Measurements from ENCODE around the gene FOXQ1. TPM values are rescaled to one million over a fixed set of nuclear protein-coding genes. Genes with fewer than 3 reads are reported as not detected.

The FOXQ1 gene
- total and polyA plus RNA-seq, 8 donors, result 1.4 to 14.8 (median 3.6) TPM

DNA sequence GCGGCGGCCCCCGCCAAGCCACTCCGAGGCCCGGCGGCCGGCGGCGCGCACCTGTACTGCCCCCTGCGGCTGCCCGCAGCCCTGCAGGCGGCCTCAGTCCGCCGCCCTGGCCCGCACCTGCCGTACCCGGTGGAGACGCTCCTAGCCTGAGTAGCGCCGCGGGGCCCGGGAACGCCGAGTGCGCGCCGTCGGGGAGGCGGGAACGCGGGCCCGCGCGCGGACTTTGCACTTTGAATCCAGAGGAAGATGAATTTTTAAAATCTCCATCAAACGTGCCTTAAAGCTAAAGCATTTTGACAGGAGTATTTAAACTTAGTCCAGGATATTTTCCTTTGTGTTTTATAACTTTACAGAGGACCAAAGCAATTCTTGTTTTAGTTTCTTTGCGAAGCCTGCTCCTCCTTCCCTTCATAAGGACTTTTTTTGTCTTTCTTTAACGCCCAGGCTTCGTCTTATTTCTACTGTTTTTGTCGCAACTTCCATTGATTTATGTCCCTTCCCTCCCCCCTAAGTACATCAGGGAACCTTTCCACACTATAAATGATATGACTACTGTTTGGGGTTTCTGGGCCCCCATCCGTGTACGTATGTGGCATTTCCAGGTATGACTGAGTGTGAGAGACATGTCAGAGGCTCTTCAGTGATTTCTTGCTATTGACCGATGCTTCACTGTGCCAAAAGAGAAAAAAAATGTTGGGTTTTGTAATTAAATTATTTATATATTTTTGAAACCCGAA, 2.0 kb downstream of the FOXQ1 start:
- Histone ChIP-seq H3K4me1 (no peaks in the 10 kb centered on the region), H3K36me3 (no peaks in the 10 kb centered on the region), H3K27ac (peak overlapping the region in 1 of 4 donors; percentile 44), H3K4me3 (peak overlapping the region in 2 of 4 donors; percentile 48 to 61), H3K9me3 (no peaks in the 10 kb centered on the region), H3K27me3 (peaks cover 0 to 13% (median 4%) of the 10 kb centered on the region in 4 donors)
- intact Hi-C loops (cut with DNase I), result no loop called here
- ATAC-seq (peak; percentile 44 to 61 (median 57)), DNase-seq (peak; percentile 50 to 89 (median 84)), FAIRE-seq (no peak)
- TF ChIP-seq, protein P1, sequence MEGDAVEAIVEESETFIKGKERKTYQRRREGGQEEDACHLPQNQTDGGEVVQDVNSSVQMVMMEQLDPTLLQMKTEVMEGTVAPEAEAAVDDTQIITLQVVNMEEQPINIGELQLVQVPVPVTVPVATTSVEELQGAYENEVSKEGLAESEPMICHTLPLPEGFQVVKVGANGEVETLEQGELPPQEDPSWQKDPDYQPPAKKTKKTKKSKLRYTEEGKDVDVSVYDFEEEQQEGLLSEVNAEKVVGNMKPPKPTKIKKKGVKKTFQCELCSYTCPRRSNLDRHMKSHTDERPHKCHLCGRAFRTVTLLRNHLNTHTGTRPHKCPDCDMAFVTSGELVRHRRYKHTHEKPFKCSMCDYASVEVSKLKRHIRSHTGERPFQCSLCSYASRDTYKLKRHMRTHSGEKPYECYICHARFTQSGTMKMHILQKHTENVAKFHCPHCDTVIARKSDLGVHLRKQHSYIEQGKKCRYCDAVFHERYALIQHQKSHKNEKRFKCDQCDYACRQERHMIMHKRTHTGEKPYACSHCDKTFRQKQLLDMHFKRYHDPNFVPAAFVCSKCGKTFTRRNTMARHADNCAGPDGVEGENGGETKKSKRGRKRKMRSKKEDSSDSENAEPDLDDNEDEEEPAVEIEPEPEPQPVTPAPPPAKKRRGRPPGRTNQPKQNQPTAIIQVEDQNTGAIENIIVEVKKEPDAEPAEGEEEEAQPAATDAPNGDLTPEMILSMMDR (IDR thresholded peaks at IDR 0.05), result peak; percentile 50 to 62 (median 55)
- 8 to 11% methylated on average over 45 of the region's 45 CpGs for WGBS, 2 donors

DNA sequence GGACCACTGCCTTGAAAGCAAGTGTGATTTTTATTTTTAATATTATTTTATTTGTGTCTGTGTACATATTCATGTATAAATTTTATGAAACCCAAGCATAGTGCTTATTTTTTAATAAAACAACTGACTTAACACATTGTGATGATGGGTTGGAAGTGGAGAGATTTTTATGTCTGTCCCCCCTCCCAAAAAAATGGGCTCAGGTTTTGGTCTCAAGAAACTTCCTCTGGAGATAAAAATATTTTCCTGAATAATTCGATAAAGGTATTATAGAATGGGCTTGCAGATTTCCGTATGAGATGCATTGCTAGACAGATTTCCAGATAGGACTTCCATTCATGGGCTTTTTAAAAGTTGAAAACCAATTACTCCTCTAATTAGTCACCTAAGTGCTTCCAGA, 2.7 kb downstream of the FOXQ1 start:
- Histone ChIP-seq H3K27ac (no peak overlapping the region), H3K4me3 (peak overlapping the region in 1 of 4 donors; percentile 61), H3K36me3 (no peaks in the 10 kb centered on the region), H3K27me3 (peaks cover 0 to 13% (median 4%) of the 10 kb centered on the region in 4 donors), H3K9me3 (no peaks in the 10 kb centered on the region), H3K4me1 (no peaks in the 10 kb centered on the region)
- no peak for FAIRE-seq
- ATAC-seq, result no peak
- WGBS, 2 donors, result 50 to 77% methylated on average over 2 of the region's 2 CpGs
- intact Hi-C loops (cut with DNase I), result no loop called here
- no peak for DNase-seq
- TF ChIP-seq, protein P1 (IDR thresholded peaks at IDR 0.05), result no peak

DNA sequence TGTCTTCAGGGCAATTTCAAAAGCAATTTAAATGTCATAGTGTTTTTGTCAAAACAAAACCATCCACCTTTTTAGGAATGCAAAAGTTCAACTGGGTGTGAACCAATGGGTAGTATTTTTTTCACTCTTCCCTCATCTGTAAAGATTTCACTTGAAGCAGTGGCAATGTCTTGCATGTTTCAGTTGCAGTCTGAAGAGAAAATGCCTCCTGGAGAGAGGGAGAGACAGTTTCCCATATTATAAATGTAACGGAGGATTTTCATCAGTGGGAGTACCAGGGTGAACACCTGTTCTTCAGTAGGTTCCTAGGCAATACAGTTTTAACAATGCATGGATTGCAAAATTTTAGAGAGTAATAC, 3.3 kb downstream of the FOXQ1 start:
- Histone ChIP-seq H3K27me3 (peaks cover 0 to 13% (median 4%) of the 10 kb centered on the region in 4 donors), H3K4me3 (no peak overlapping the region), H3K4me1 (no peaks in the 10 kb centered on the region), H3K9me3 (no peaks in the 10 kb centered on the region), H3K27ac (no peak overlapping the region), H3K36me3 (no peaks in the 10 kb centered on the region)
- TF ChIP-seq, protein P1 (IDR thresholded peaks at IDR 0.05), result no peak
- DNase-seq (no peak), ATAC-seq (no peak), FAIRE-seq (no peak)
- 82 to 94% methylated on average over 1 of the region's 1 CpG for WGBS, 2 donors
- intact Hi-C loops (cut with DNase I), result no loop called here

DNA sequence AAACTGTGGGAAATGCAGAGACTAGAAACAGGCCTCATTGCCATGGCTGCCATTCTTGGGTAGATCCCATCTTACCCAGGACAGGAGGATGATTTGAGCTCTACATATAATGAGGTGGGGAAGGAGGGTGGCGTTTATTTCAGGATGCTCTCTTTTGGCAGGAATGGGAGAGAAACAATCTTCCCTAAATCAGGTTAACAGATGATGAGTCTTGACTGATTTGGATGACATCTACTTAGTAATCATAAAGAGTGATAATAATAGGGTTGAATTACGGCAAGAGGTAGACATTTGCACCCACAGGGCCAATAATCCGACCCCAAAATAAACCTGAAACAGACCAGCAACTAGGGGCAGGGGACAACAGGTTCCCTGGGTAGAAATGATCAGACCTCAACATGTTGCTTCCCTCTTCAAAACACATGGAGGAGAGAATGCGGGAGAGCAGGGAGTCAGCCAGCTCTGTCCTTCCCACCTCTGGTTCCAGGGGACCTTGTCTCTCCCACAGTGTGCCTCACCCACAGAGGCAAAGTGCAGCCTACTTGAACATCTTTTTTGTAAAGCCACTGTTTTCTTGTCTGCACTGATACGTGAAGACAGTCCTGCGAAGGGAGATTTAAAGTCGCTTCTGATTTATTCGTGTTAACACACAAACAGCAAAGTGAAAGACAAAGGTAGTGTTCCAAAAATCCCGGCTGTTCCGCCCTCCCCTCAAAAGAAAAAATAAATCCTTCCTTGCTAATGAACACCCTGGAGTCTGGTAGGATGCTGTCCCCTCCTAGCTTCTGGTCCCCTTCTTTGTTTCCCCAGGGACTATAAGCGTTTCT, 3.9 kb downstream of the FOXQ1 start:
- ATAC-seq, result no peak
- TF ChIP-seq, protein P1 (IDR thresholded peaks at IDR 0.05), result no peak
- Histone ChIP-seq H3K9me3 (no peaks in the 10 kb centered on the region), H3K27me3 (peaks cover 0 to 13% (median 4%) of the 10 kb centered on the region in 4 donors), H3K4me3 (peak overlapping the region in 2 of 4 donors; percentile 53 to 54), H3K36me3 (no peaks in the 10 kb centered on the region), H3K4me1 (no peaks in the 10 kb centered on the region), H3K27ac (peak overlapping the region in 1 of 4 donors; percentile 73)
- no peak for DNase-seq
- intact Hi-C loops (cut with DNase I), result no loop called here
- FAIRE-seq, result no peak
- WGBS, 2 donors, result 69 to 73% methylated on average over 11 of the region's 11 CpGs
